KOPT-K1 (cell line): ENCODE results near the gene SYNE1.
"Not testable (repeated sequence)": the region's sequence is repeated elsewhere in the genome, so short reads cannot be mapped to it uniquely, and the experiment has no call there.

Experiments
- H3K27ac ChIP-seq: fragments of 200-600 bp; sonication (generic); 2 replicates; pipeline ENCODE4 v1.5.1; 2016; ENCODE audit warnings: antibody characterized with exemption, mild to moderate bottlenecking, low read depth, low read length; ENCODE audit not compliant: poor library complexity, severe bottlenecking
- H3K36me3 ChIP-seq: fragments of 200-600 bp; sonication (generic); 2 replicates; pipeline ENCODE4 v1.5.1; 2017; ENCODE audit warnings: antibody characterized with exemption, mild to moderate bottlenecking, low read length, moderate library complexity; ENCODE audit not compliant: insufficient read depth
- H3K9me3 ChIP-seq: fragments of 200-600 bp; sonication (generic); 2 replicates; pipeline ENCODE4 v1.5.1; 2017; ENCODE audit warnings: antibody characterized with exemption, low read length, mild to moderate bottlenecking; ENCODE audit not compliant: insufficient read depth, poor library complexity, severe bottlenecking

SYNE1 gene

DNA sequence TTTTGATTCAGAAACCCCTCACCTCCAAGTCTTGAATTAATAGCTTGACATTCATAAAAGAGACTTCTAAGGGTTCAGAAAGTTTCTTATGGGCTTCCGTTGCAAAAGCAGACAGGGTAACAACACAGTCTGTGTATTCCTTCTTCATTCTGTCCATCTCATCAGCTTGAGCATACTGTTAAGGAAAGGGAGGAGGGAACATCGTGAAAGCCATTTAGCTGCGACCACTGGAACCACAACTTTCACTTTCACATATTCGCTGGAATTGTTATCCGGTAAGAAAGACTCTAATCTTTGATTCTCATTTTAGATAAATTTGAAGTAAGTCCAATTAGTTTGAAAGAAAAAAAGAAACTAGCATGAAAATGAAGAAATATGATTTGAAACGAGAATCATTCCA, 174.4 kb downstream of the SYNE1 start:
- Histone ChIP-seq H3K27ac (no peak overlapping the region), H3K9me3 (no peaks in the 10 kb centered on the region), H3K36me3 (no peaks in the 10 kb centered on the region)

- no peak overlapping the region for H3K27ac ChIP-seq
- H3K36me3 ChIP-seq: no peaks in the 10 kb centered on the region
- H3K9me3 ChIP-seq: no peaks in the 10 kb centered on the region
Observed at GRCh38 chr6:152461556-152461955, 175.6 kb downstream of the SYNE1 start.

- Histone ChIP-seq H3K27ac (no peak overlapping the region), H3K9me3 (no peaks in the 10 kb centered on the region), H3K36me3 (no peaks in the 10 kb centered on the region)
Observed at GRCh38 chr6:152458648-152459644, 178.2 kb downstream of the SYNE1 start.

- Histone ChIP-seq H3K9me3 (no peaks in the 10 kb centered on the region), H3K36me3 (no peaks in the 10 kb centered on the region), H3K27ac (no peak overlapping the region)
Observed at GRCh38 chr6:152457949-152458624, 179.1 kb downstream of the SYNE1 start.

DNA sequence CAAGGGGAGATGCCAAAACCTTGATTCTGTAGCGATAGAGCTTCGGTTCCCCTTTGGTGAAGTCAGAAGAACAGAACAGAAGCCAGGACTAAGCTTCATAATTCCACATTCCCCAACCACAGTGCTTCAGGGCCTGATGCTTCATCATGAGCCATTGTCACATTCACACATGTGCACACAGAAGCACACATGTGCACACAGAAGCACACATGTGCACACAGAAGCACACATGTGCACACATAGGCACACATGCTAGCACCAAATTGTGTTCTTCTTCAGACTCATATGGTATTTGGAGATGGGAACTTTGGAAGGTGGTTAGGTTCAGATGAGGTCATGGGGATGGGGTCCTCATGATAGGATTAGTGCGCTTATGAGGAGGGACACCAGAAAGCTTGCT, 183.2 kb downstream of the SYNE1 start:
- Histone ChIP-seq H3K36me3 (no peaks in the 10 kb centered on the region), H3K9me3 (no peaks in the 10 kb centered on the region)

DNA sequence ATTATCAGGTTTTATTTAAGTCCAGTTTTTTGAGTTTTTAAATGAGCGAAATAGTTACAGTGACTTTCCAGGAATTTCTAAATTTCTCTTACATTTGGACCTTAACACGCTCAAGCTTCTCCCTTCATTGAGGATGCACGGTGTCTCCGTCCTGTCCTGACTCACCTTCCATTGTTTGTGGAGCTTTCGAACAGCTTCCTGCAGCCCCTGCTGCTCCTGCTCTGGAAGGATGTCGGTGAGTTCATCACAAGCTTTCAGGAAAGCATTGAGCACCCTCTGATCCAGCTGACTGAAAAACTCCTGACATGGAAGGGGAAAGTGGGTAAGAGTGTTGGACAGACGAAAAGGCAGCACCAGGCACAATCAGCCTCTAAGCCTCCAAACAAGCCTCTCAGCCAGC, 183.7 kb downstream of the SYNE1 start:
- H3K36me3 ChIP-seq: no peaks in the 10 kb centered on the region
- H3K27ac ChIP-seq: no peak overlapping the region
- no peaks in the 10 kb centered on the region for H3K9me3 ChIP-seq

More for the DNA sequence above, 183.2 kb downstream of the SYNE1 start:
- H3K27ac ChIP-seq: no peak overlapping the region

DNA sequence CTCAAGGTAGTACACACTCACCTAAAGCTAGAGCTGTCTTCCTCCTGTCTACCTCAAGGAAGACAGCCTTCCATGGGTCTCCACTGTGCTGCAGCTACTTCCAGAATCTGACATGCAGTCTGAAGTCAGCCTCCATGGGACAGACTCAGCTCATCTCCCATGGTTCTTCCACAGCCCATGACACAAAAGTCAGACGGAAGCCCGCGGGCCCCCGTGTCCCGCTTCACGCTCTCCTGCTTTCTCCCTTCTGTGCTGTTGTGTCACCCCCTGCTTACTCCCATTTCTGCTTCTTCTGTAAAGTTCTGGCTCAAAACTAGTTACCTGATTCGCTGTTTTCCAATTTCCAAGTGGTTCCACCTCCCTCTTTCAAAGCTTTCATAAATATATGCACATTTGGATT, 184.5 kb downstream of the SYNE1 start:
- Histone ChIP-seq H3K27ac (no peak overlapping the region), H3K36me3 (no peaks in the 10 kb centered on the region), H3K9me3 (no peaks in the 10 kb centered on the region)

DNA sequence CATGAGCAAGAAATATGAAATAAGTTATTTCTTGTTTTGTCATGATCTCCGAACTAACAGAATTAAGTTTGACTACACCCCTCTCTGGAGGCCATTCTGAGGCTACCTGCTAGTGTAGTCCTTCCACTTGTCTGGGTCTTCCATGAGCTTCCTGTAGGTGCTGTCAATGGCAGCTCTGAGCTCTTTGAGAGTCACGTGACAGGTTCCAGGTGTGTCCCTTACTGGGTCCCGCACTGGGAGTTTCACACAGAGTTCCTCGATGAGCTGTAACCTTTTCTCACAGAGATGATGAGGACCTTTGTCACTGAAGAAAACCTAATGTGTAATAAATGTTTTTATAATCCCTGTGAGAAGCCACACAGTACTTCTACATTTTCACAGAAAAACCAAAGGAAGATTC, 186.6 kb downstream of the SYNE1 start:
- Histone ChIP-seq H3K9me3 (no peaks in the 10 kb centered on the region), H3K36me3 (no peaks in the 10 kb centered on the region), H3K27ac (no peak overlapping the region)

DNA sequence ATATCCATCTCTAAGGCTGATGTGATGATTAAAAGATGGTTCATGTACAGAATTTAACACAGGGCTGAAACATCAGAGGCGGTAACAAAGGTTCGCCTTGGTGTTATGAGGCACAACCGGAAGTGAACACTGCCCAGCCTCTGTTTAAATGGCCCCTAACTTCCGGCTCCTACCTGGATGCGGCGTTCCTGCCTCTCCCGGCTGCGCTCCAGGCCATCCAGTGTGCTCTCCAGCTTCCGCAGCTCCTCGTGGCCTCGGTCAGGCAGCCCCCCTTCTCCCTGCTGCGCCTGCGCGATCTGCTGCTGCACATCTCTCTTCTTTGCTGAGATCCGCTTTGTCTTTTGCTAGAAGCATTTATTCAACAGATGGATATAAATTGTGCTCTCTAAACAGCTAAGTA, 195.3 kb downstream of the SYNE1 start:
- no peak overlapping the region for H3K27ac ChIP-seq
- no peaks in the 10 kb centered on the region for H3K9me3 ChIP-seq
- H3K36me3 ChIP-seq: no peaks in the 10 kb centered on the region

- H3K9me3 ChIP-seq: no peaks in the 10 kb centered on the region
- no peak overlapping the region for H3K27ac ChIP-seq
- no peaks in the 10 kb centered on the region for H3K36me3 ChIP-seq
Observed at GRCh38 chr6:152435816-152436215, 201.3 kb downstream of the SYNE1 start.

DNA sequence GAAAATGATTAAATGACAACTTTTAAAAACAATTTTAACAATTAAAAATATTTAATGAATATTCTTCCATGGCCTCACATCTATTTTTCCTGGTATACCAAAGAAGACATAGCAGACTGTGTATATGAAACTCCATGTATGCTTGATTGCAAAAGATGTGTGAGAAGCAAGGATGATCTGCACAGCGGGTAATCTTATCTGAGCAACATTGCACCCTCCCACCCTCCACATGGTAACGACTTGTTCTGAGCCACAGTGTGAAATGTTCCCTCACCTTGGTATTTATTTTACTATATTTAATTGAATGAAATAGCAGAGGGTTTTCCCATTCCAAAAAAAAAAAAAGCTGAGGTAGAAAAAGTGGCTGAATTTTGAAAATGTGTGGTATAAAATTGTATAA, 204.4 kb downstream of the SYNE1 start:
- Histone ChIP-seq H3K36me3 (no peaks in the 10 kb centered on the region), H3K9me3 (no peaks in the 10 kb centered on the region)

GRCh38 chr6:152428126-152428525, 209.0 kb downstream of the SYNE1 start:
- H3K9me3 ChIP-seq: no peaks in the 10 kb centered on the region

More for the DNA sequence above, 204.4 kb downstream of the SYNE1 start:
- no peak overlapping the region for H3K27ac ChIP-seq

DNA sequence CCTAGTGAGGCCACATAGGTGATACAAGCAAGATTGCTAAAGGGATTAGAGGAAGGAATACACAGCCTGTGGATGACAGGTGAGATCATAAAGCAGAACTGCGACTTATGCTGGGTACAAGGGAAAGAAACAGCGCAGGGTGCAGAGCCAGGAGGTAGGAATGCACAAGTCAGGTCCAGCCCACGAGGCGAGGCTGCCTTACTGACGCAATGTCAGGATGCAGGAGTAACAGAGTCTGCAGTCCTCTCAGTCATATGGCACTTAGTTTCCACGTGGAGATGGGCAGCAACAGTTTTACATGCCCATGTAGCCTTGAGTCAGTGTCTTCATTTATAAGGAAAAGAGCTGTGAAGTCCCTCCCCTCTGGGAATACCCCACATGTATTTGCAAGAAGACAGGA, 210.9 kb downstream of the SYNE1 start:
- Histone ChIP-seq H3K27ac (no peak overlapping the region), H3K9me3 (peaks cover 1% of the 10 kb centered on the region), H3K36me3 (no peaks in the 10 kb centered on the region)

More at GRCh38 chr6:152428126-152428525, 209.0 kb downstream of the SYNE1 start:
- Histone ChIP-seq H3K36me3 (no peaks in the 10 kb centered on the region), H3K27ac (no peak overlapping the region)

GRCh38 chr6:152423216-152424103, 213.7 kb downstream of the SYNE1 start:
- Histone ChIP-seq H3K27ac (no peak overlapping the region), H3K36me3 (no peaks in the 10 kb centered on the region), H3K9me3 (peaks cover 13% of the 10 kb centered on the region)

- not testable (repeated sequence) for H3K27ac ChIP-seq, H3K36me3 ChIP-seq
- peaks cover 13% of the 10 kb centered on the region for H3K9me3 ChIP-seq
Observed at GRCh38 chr6:152421496-152421895, 215.7 kb downstream of the SYNE1 start.
